ENCODE results near the gene TRIO. TPM values are rescaled to one million over a fixed set of nuclear protein-coding genes. Genes with fewer than 3 reads are reported as not detected.

TRIO gene
- total and polyA plus RNA-seq, 2 donors (not counting 3 experiments of a cell fraction or from before 2014, with no cell fraction given) = 82.9 to 248 TPM

- TF ChIP-seq POLR2A (IDR thresholded peaks at IDR 0.05; ENCODE audit: low read depth, low read length) = peak; percentile 54
- TF ChIP-seq, protein P1, sequence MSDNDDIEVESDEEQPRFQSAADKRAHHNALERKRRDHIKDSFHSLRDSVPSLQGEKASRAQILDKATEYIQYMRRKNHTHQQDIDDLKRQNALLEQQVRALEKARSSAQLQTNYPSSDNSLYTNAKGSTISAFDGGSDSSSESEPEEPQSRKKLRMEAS (IDR thresholded peaks at IDR 0.05; ENCODE audit: insufficient read depth, insufficient read length) = no peak
- Histone ChIP-seq H3K9me3 (replicated peaks; ENCODE audit: control insufficient read depth, insufficient read depth, low read length) (no peaks in the 10 kb centered on the region), H3K79me2 (ENCODE audit: control insufficient read depth, insufficient read depth, low read length) (peaks cover 51% of the 10 kb centered on the region), H3K27me3 (ENCODE audit: control insufficient read depth in 2 of 2, insufficient read depth in 2 of 2, low read length in 2 of 2) (no peaks in the 10 kb centered on the region), H3K4me2 (ENCODE audit: insufficient read depth, low read length) (peak overlapping the region; percentile 91), H3K4me3 (replicated peaks in 1 of 3; ENCODE audit: insufficient read depth in 1 of 3, low read depth in 1 of 3, low read length in 3 of 3) (no peak overlapping the region), H4K20me1 (replicated peaks; ENCODE audit: control insufficient read depth, extremely low read depth, insufficient read depth, low read length) (no peaks in the 10 kb centered on the region), H3K4me1 (ENCODE audit: control insufficient read depth, extremely low read depth, insufficient read depth, low read length) (peaks cover 97% of the 10 kb centered on the region), H3K27ac (ENCODE audit: insufficient read depth, low read depth, low read length) (peak overlapping the region; percentile 73), H3K36me3 (ENCODE audit: control insufficient read depth in 2 of 2, extremely low read depth in 1 of 2, insufficient read depth in 2 of 2, low read length in 2 of 2) (no peaks in the 10 kb centered on the region), H3K9me1 (replicated peaks; ENCODE audit: control insufficient read depth, extremely low read depth, insufficient read depth, low read length) (no peaks in the 10 kb centered on the region), H2AFZ (ENCODE audit: low read depth, low read length) (no peak overlapping the region), H3K9ac (replicated peaks; ENCODE audit: extremely low read depth, insufficient read depth, low read length) (peak overlapping the region; percentile 59)
- TSS peak; percentile 79 for BruUV-seq (replicated peaks)
- peak; percentile 62 for FAIRE-seq
- intact Hi-C loops (cut with micrococcal nuclease) = no loop called here
- CTCF ChIA-PET = no interaction called here
- DNase-seq (ENCODE audit: low read depth, low spot score) = peak; percentile 87
- dilution Hi-C loops (cut with MboI; ENCODE audit: extremely low pct_ligation_motif_present, low sequenced_read_pairs) = no loop called here
- POLR2A ChIA-PET = no interaction called here
These were observed 302.6 kb downstream of the TRIO start for GRCh38 chr5:14445576-14446290.

DNA sequence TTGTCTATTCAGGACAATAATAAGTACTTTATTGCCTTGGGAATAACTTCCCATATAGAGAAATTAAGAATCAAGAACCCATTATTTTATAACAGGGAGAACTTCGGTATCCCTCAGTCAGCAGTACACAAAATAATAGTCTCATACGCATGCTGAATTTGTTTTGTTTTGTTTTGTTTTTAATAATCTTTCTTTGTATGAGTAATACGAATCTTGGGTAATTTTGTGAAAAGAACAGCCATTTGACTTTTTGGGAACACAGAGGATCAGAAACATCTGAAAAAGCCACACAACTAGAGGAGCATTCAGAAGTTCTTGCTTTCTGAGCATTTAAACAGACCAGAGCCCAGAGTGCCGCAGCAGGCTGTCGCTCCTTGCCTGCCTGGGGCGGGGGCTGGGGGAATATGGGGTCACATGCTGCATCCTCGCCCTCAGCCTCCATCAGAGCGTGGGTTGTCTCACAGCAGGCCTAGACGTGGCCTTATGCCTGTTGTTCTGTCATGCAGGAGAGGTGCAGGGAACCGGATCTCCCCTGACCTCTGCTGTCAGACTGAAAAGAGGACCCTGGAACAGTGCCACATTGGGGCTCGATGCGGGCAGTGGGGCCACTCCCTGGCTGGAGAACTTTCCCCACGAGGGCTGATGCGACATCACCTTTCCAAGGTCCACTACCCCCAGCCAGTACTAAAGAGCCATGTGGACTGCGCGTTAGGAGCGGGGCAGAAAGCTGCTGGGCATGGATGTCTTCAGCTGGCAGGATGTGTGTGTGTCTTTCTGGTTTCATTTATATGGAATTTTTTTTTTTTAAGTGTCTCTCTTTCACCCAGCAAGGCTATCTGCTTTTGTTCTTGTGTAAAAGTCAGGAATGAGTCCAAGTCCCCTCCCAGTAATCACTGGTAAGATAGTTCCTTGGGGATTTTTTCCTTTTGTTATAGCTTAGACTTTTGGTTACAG, 305.1 kb downstream of the TRIO start:
- Histone ChIP-seq H3K79me2 (ENCODE audit: control insufficient read depth, insufficient read depth, low read length) (peaks cover 37% of the 10 kb centered on the region), H3K27me3 (ENCODE audit: control insufficient read depth in 2 of 2, insufficient read depth in 2 of 2, low read length in 2 of 2) (no peaks in the 10 kb centered on the region), H3K36me3 (ENCODE audit: control insufficient read depth in 2 of 2, extremely low read depth in 1 of 2, insufficient read depth in 2 of 2, low read length in 2 of 2) (no peaks in the 10 kb centered on the region), H3K9ac (replicated peaks; ENCODE audit: extremely low read depth, insufficient read depth, low read length) (peak overlapping the region; percentile 74), H4K20me1 (replicated peaks; ENCODE audit: control insufficient read depth, extremely low read depth, insufficient read depth, low read length) (no peaks in the 10 kb centered on the region), H3K9me1 (replicated peaks; ENCODE audit: control insufficient read depth, extremely low read depth, insufficient read depth, low read length) (no peaks in the 10 kb centered on the region), H3K4me2 (ENCODE audit: insufficient read depth, low read length) (peak overlapping the region; percentile 37), H3K4me1 (ENCODE audit: control insufficient read depth, extremely low read depth, insufficient read depth, low read length) (peaks cover 72% of the 10 kb centered on the region), H2AFZ (ENCODE audit: low read depth, low read length) (no peak overlapping the region), H3K9me3 (replicated peaks; ENCODE audit: control insufficient read depth, insufficient read depth, low read length) (no peaks in the 10 kb centered on the region), H3K27ac (ENCODE audit: insufficient read depth, low read depth, low read length) (peak overlapping the region; percentile 84), H3K4me3 (replicated peaks in 1 of 3; ENCODE audit: insufficient read depth in 1 of 3, low read depth in 1 of 3, low read length in 3 of 3) (no peak overlapping the region)
- intact Hi-C loops (cut with micrococcal nuclease) (loop anchor here (2.0 kb wide), 1 partner anchor 49 kb away; no protein-coding TSS in a partner anchor), dilution Hi-C loops (cut with MboI; ENCODE audit: extremely low pct_ligation_motif_present, low sequenced_read_pairs) (no loop called here)
- DNase-seq (ENCODE audit: low read depth, low spot score) (peak; percentile 48), FAIRE-seq (no peak)
- CTCF ChIA-PET = no interaction called here
- TF ChIP-seq FOS (IDR thresholded peaks at IDR 0.05; ENCODE audit: borderline replicate concordance, insufficient read depth, low read length) (no peak), GATA2 (IDR thresholded peaks at IDR 0.05; ENCODE audit: insufficient read depth, insufficient read length, low read depth, low read length) (no peak), MYC (IDR thresholded peaks at IDR 0.05; ENCODE audit: low read depth, low read length) (no peak), CTCF (IDR thresholded peaks at IDR 0.05; ENCODE audit: extremely low read depth in 1 of 2, insufficient read depth in 1 of 2, low read depth in 1 of 2, low read length in 2 of 2) (no peak), EZH2 (IDR thresholded peaks at IDR 0.05; ENCODE audit: borderline replicate concordance, low read depth, low read length, severe bottlenecking) (no peak), POLR2A (IDR thresholded peaks at IDR 0.05; ENCODE audit: low read depth, low read length) (no peak)
- TF ChIP-seq, protein P1 (IDR thresholded peaks at IDR 0.05; ENCODE audit: insufficient read depth, insufficient read length) = no peak
- BruUV-seq (replicated peaks) = no TSS peak
- POLR2A ChIA-PET = no interaction called here
